IMR-90 (cell line): Measurements from ENCODE around the gene ZNF385B. TPM values are rescaled to one million over a fixed set of nuclear protein-coding genes. Genes with fewer than 3 reads are reported as not detected.

Source experiments
- ATAC-seq: fragments of 200-7000 bp; cut with Tn5 transposase; 2 replicates; pipeline ENCODE4 v1.9.1; 2020; ENCODE audit warnings: low read depth, mild to moderate bottlenecking, moderate library complexity
- BruUV-seq: library from RNA; stranded (reverse); fragments of 400-500 nt; replicated peaks from 2 replicates; lab custom pipeline; 2021; lab: Mats Ljungman, UMichigan
- CTCF ChIA-PET: fragments of 300-600 bp; formaldehyde crosslinking; extraction: SDS; loops from one replicate; lab custom pipeline; 2021; ENCODE audit warnings: antibody characterized with exemption; lab: Yijun Ruan, JAX
- POLR2A ChIA-PET: fragments of 300-600 bp; sonication (Branson Sonifier 250); formaldehyde crosslinking; loops from one replicate; lab custom pipeline; 2022; ENCODE audit warnings: antibody characterized with exemption; ENCODE audit not compliant: unreplicated experiment; lab: Charles Lee
- DNase-seq: peaks from one replicate; pipeline ENCODE4 v3.0.0; 2013
- H2AFZ ChIP-seq: replicated peaks from 2 replicates; pipeline ENCODE3; 2013; ENCODE audit warnings: low read length, mild to moderate bottlenecking; ENCODE audit not compliant: poor library complexity
- H2AK5ac ChIP-seq: 2 replicates; pipeline ENCODE4 v1.6.1; 2013; ENCODE audit warnings: low read depth, low read length, inconsistent platforms
- H2AK9ac ChIP-seq: replicated peaks from 2 replicates; pipeline ENCODE3; 2013; ENCODE audit warnings: mild to moderate bottlenecking, low read depth, low read length, moderate library complexity; ENCODE audit not compliant: poor library complexity
- H2BK120ac ChIP-seq: 2 replicates; pipeline ENCODE4 v1.6.1; 2013; ENCODE audit warnings: low read depth, low read length, inconsistent platforms
- H2BK15ac ChIP-seq: 3 replicates; pipeline ENCODE4 v1.6.1; 2013; ENCODE audit warnings: low read depth, low read length, inconsistent platforms
- H2BK20ac ChIP-seq: 2 replicates; pipeline ENCODE4 v1.6.1; 2013; ENCODE audit warnings: low read depth, mild to moderate bottlenecking, inconsistent platforms, low read length, moderate library complexity
- H2BK5ac ChIP-seq: 2 replicates; pipeline ENCODE4 v1.6.1; 2013; ENCODE audit warnings: mild to moderate bottlenecking, low read depth, low read length, inconsistent platforms; ENCODE audit not compliant: poor library complexity, severe bottlenecking
- H3K14ac ChIP-seq: replicated peaks from 2 replicates; pipeline ENCODE4 v1.6.1; 2013; ENCODE audit warnings: low read depth, low read length, inconsistent platforms
- H3K18ac ChIP-seq: 2 replicates; pipeline ENCODE4 v1.6.1; 2013; ENCODE audit warnings: low read depth, low read length, control low read depth
- H3K23ac ChIP-seq: 2 replicates; pipeline ENCODE4 v1.6.1; 2013; ENCODE audit warnings: low read depth, low read length, inconsistent platforms
- H3K27ac ChIP-seq: 2 replicates; pipeline ENCODE4 v1.5.1; 2013; ENCODE audit warnings: mild to moderate bottlenecking, control low read depth, low read length; ENCODE audit not compliant: insufficient read depth
- H3K27me3 ChIP-seq: 2 replicates; pipeline ENCODE4 v1.6.1; 2013; ENCODE audit warnings: low read length; ENCODE audit not compliant: control insufficient read depth, insufficient read depth
- H3K36me3 ChIP-seq: 2 replicates; pipeline ENCODE4 v1.6.1; 2013; ENCODE audit warnings: low read length, mixed read lengths; ENCODE audit not compliant: control insufficient read depth, insufficient read depth
- H3K4ac ChIP-seq: 2 replicates; pipeline ENCODE4 v1.6.1; 2013; ENCODE audit warnings: low read depth, low read length, inconsistent platforms
- H3K4me1 ChIP-seq: 2 replicates; pipeline ENCODE4 v1.6.1; 2013; ENCODE audit warnings: low read length, mixed read lengths; ENCODE audit not compliant: control insufficient read depth, insufficient read depth
- H3K4me2 ChIP-seq: 2 replicates; pipeline ENCODE4 v1.6.1; 2013; ENCODE audit warnings: low read depth, mild to moderate bottlenecking, control low read depth, low read length, moderate library complexity
- H3K4me3 ChIP-seq: 2 replicates; pipeline ENCODE4 v1.5.1; 2013; ENCODE audit warnings: low read depth, mild to moderate bottlenecking, control low read depth, low read length, moderate library complexity; ENCODE audit not compliant: insufficient read depth
- H3K56ac ChIP-seq: 2 replicates; pipeline ENCODE4 v1.6.1; 2013; ENCODE audit warnings: low read length, inconsistent platforms; ENCODE audit not compliant: insufficient read depth; ENCODE audit errors: extremely low read depth
- H3K79me1 ChIP-seq, 2 experiments: 2 replicates each; pipeline ENCODE4 v1.6.1; 2013; ENCODE audit warnings: low read length in 2 of 2, inconsistent platforms in 1 of 2, low read depth in 1 of 2
- H3K9ac ChIP-seq: 2 replicates; pipeline ENCODE4 v1.6.1; 2013; ENCODE audit warnings: low read depth, low read length, control low read depth
- H3K9me1 ChIP-seq: 2 replicates; pipeline ENCODE4 v1.6.1; 2013; ENCODE audit warnings: low read length, inconsistent platforms; ENCODE audit not compliant: insufficient read depth
- H3K9me3 ChIP-seq: 2 replicates; pipeline ENCODE4 v1.6.1; 2013; ENCODE audit warnings: low read length; ENCODE audit not compliant: control insufficient read depth, insufficient read depth
- H4K20me1 ChIP-seq: 2 replicates; pipeline ENCODE4 v1.6.1; 2013; ENCODE audit warnings: low read length, inconsistent platforms; ENCODE audit not compliant: insufficient read depth
- H4K5ac ChIP-seq: 2 replicates; pipeline ENCODE4 v1.6.1; 2013; ENCODE audit warnings: mild to moderate bottlenecking, low read depth, low read length, control low read depth
- H4K8ac ChIP-seq, 2 experiments: 2 replicates each; pipeline ENCODE4 v1.6.1; 2013; ENCODE audit warnings: low read depth in 2 of 2, low read length in 2 of 2, control low read depth in 1 of 2, inconsistent platforms in 1 of 2
- H4K91ac ChIP-seq: 2 replicates; pipeline ENCODE4 v1.6.1; 2013; ENCODE audit warnings: low read depth, low read length, inconsistent platforms; ENCODE audit not compliant: insufficient read depth
- CEBPB ChIP-seq: IDR thresholded peaks from 2 replicates; pipeline ENCODE4 v1.6.1; 2012; ENCODE audit warnings: low read depth, low read length, improper control_type of control experiment
- MXI1 ChIP-seq: IDR thresholded peaks from 2 replicates; pipeline ENCODE4 v1.6.1; 2012; ENCODE audit warnings: low read depth, mild to moderate bottlenecking, low read length, moderate library complexity, borderline replicate concordance
- NFE2L2 ChIP-seq: fragments of 150-350 bp; IDR thresholded peaks from 2 replicates; pipeline ENCODE4 v1.6.1; 2016; ENCODE audit warnings: low read depth, mild to moderate bottlenecking, low read length
- WGBS, 2 experiments: methylation state at CpG; one replicate each; pipeline versions ENCODE4 v1.1.5 to v1.1.7; 2013; ENCODE audit warnings: missing lambda C conversion rate in 2 of 2; ENCODE audit not compliant: insufficient read length in 1 of 2; ENCODE audit errors: extremely low coverage in 2 of 2; 5-methylcytosine and 5-hydroxymethylcytosine counted together
- dilution Hi-C: fragments of 300-500 bp; cut with HindIII; formaldehyde crosslinking; loops from one replicate; pipeline ENCODE4 v1.14.3; 2018; ENCODE audit warnings: low sequenced_read_pairs; ENCODE audit not compliant: unreplicated experiment
- in situ Hi-C: fragments of 300-500 bp; cut with MboI; formaldehyde crosslinking; loops from 3 replicates; pipeline ENCODE4 v1.14.3; 2019; ENCODE audit warnings: low sequenced_read_pairs, inconsistent platforms, mixed read lengths
- intact Hi-C: fragments of 100-400 bp; cut with micrococcal nuclease; formaldehyde crosslinking; loops from 2 replicates; pipeline ENCODE4 v1.10.0; 2022
- polyA plus RNA-seq, 3 experiments: library from polyadenylated mRNA; depleted of rRNA; stranded (reverse); fragments of >200 nt; gene quantifications; 2 replicates each; pipeline ENCODE4 v1.2.3, GENCODE V29; 2012; ENCODE audit warnings: low replicate concordance in 1 of 3
- total RNA-seq: library from RNA; depleted of rRNA; stranded (reverse); fragments of >200 nt; gene quantifications from 2 replicates; pipeline ENCODE4 v1.2.3, GENCODE V29; 2012
- TF ChIP-seq, protein P1 (sequence below): fragments of 150-350 bp; IDR thresholded peaks from 2 replicates; pipeline ENCODE4 v1.6.1; 2016; ENCODE audit warnings: low read depth, mild to moderate bottlenecking, low read length, moderate library complexity, borderline replicate concordance
- TF ChIP-seq, protein P2 (sequence below): fragments of 150-350 bp; IDR thresholded peaks from 2 replicates; pipeline ENCODE4 v1.6.1; 2017; ENCODE audit warnings: mild to moderate bottlenecking, antibody characterized with exemption, low read length, low read depth

ZNF385B gene
- total and polyA plus RNA-seq, 2 of the 4 experiments (the other 2 are of a cell fraction), result not detected

DNA sequence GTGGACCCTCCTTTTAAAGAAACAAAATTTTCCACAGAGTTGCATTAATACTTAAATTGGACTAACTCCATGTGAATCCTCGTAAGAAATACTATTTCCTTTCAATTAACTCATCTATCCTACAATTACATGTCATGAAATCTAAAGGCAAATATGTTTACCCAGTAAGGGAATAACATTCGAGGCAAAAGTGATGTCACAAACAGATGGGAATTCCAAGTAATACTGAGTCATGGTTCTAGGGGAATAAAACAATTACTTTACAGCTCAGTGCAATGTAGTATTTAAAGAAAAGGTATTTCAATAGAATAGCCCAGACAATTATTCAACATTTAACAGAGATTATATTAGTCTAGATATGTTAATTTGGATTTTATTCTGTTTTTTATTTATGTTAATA lies 205.8 kb downstream of the ZNF385B start:
- H3K4me3 ChIP-seq, result no peak overlapping the region
- no peaks in the 10 kb centered on the region for H3K9me3 ChIP-seq
- BruUV-seq, result no TSS peak
- H4K20me1 ChIP-seq, result no peaks in the 10 kb centered on the region
- DNase-seq (peak; percentile 84), ATAC-seq (peak; percentile 79)
- WGBS, 2 experiments, result no CpG with 5 or more reads among the region's 2 CpGs
- H3K18ac ChIP-seq, result no peak overlapping the region
- H4K8ac ChIP-seq, result no peak overlapping the region
- H3K14ac ChIP-seq, result no peak overlapping the region
- CTCF ChIA-PET, result interaction anchor here (0.6 kb wide), 1 partner anchor 28 kb away, joined by 3 read pairs; no protein-coding TSS in a partner anchor
- no peak overlapping the region for H3K27ac ChIP-seq
- no peaks in the 10 kb centered on the region for H3K9me1 ChIP-seq
- no peaks in the 10 kb centered on the region for H3K79me1 ChIP-seq
- no peak overlapping the region for H3K56ac ChIP-seq
- H3K4ac ChIP-seq, result no peak overlapping the region
- H2BK20ac ChIP-seq, result no peak overlapping the region
- in situ Hi-C loops (no loop called here), intact Hi-C loops (no loop called here), dilution Hi-C loops (no loop called here)
- H2BK5ac ChIP-seq, result no peak overlapping the region
- H2AK5ac ChIP-seq, result no peak overlapping the region
- no peak overlapping the region for H3K9ac ChIP-seq
- H3K36me3 ChIP-seq, result no peaks in the 10 kb centered on the region
- no peak overlapping the region for H2BK120ac ChIP-seq
- H4K91ac ChIP-seq, result no peak overlapping the region
- TF ChIP-seq MXI1 (no peak), CEBPB (peak; percentile 11; the same call in 1 of the 2 replicates), NFE2L2 (peak; percentile 28; the same call in 1 of the 2 replicates)
- TF ChIP-seq, protein P1, sequence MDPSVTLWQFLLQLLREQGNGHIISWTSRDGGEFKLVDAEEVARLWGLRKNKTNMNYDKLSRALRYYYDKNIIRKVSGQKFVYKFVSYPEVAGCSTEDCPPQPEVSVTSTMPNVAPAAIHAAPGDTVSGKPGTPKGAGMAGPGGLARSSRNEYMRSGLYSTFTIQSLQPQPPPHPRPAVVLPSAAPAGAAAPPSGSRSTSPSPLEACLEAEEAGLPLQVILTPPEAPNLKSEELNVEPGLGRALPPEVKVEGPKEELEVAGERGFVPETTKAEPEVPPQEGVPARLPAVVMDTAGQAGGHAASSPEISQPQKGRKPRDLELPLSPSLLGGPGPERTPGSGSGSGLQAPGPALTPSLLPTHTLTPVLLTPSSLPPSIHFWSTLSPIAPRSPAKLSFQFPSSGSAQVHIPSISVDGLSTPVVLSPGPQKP, result no peak
- TF ChIP-seq, protein P2, sequence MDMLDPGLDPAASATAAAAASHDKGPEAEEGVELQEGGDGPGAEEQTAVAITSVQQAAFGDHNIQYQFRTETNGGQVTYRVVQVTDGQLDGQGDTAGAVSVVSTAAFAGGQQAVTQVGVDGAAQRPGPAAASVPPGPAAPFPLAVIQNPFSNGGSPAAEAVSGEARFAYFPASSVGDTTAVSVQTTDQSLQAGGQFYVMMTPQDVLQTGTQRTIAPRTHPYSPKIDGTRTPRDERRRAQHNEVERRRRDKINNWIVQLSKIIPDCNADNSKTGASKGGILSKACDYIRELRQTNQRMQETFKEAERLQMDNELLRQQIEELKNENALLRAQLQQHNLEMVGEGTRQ, result no peak
- no peaks in the 10 kb centered on the region for H3K27me3 ChIP-seq
- H4K5ac ChIP-seq, result no peak overlapping the region
- H3K4me1 ChIP-seq, result no peaks in the 10 kb centered on the region
- no peak overlapping the region for H2AFZ ChIP-seq
- H3K23ac ChIP-seq, result no peak overlapping the region
- H2AK9ac ChIP-seq, result no peak overlapping the region
- H3K4me2 ChIP-seq, result no peak overlapping the region
- H2BK15ac ChIP-seq, result no peak overlapping the region
- POLR2A ChIA-PET, result no interaction called here
